HUES64 (cell line): ENCODE results near the gene CUZD1.

Experiments used
- H3K27ac ChIP-seq: 2 replicates; pipeline ENCODE4 v1.7.0; 2013; ENCODE audit warnings: low read depth, low read length, inconsistent platforms
- H3K27me3 ChIP-seq: 2 replicates; pipeline ENCODE4 v1.6.1; 2013; ENCODE audit warnings: mild to moderate bottlenecking, low read length; ENCODE audit not compliant: insufficient read depth
- H3K36me3 ChIP-seq: 2 replicates; pipeline ENCODE4 v1.6.1; 2013; ENCODE audit warnings: mild to moderate bottlenecking, low read length; ENCODE audit not compliant: insufficient read depth
- H3K4me1 ChIP-seq: 2 replicates; pipeline ENCODE4 v1.6.1; 2013; ENCODE audit warnings: mild to moderate bottlenecking, low read length, moderate library complexity; ENCODE audit not compliant: insufficient read depth
- H3K4me3 ChIP-seq: 2 replicates; pipeline ENCODE4 v1.5.1; 2013; ENCODE audit warnings: mild to moderate bottlenecking, low read length, moderate library complexity
- H3K9ac ChIP-seq: 2 replicates; pipeline ENCODE4 v1.6.1; 2013; ENCODE audit warnings: mild to moderate bottlenecking, low read depth, low read length
- H3K9me3 ChIP-seq: 2 replicates; pipeline ENCODE4 v1.6.1; 2013; ENCODE audit warnings: low read depth, low read length; ENCODE audit not compliant: insufficient read depth
- WGBS: fragments of 150-250, 120-280 bp; methylation state at CpG from one replicate; pipeline ENCODE4 v1.1.7; 2013; ENCODE audit warnings: missing lambda C conversion rate; 5-methylcytosine and 5-hydroxymethylcytosine counted together

The CUZD1 gene

GRCh38 chr10:122835908-122836307 is 9.7 kb downstream of the CUZD1 start:
- peaks cover 67% of the 10 kb centered on the region for H3K36me3 ChIP-seq
- H3K9me3 ChIP-seq, result 0 out of 2 replicates have a peak, but pooled peaks cover 6% of the 10 kb centered on the region
- no peaks in the 10 kb centered on the region for H3K4me1 ChIP-seq
- no peaks in the 10 kb centered on the region for H3K27me3 ChIP-seq
- WGBS, result 100% methylated on average over 2 of the region's 2 CpGs
- no peak overlapping the region for H3K4me3 ChIP-seq
- no peak overlapping the region for H3K9ac ChIP-seq
- H3K27ac ChIP-seq, result no peak overlapping the region

GRCh38 chr10:122830965-122831353 is 14.7 kb downstream of the CUZD1 start:
- H3K4me3 ChIP-seq, result no peak overlapping the region
- H3K9ac ChIP-seq, result no peak overlapping the region
- H3K27me3 ChIP-seq, result no peaks in the 10 kb centered on the region
- H3K4me1 ChIP-seq, result no peaks in the 10 kb centered on the region
- H3K36me3 ChIP-seq, result peaks cover 35% of the 10 kb centered on the region
- H3K9me3 ChIP-seq, result 0 out of 2 replicates have a peak, but pooled peaks cover 5% of the 10 kb centered on the region
- no peak overlapping the region for H3K27ac ChIP-seq
- WGBS, result 88% methylated on average over 1 of the region's 1 CpG

- peaks cover 30% of the 10 kb centered on the region for H3K36me3 ChIP-seq
- no peak overlapping the region for H3K4me3 ChIP-seq
- H3K9me3 ChIP-seq, result 0 out of 2 replicates have a peak, but pooled peaks cover 3% of the 10 kb centered on the region
- no peak overlapping the region for H3K27ac ChIP-seq
- H3K27me3 ChIP-seq, result no peaks in the 10 kb centered on the region
- H3K4me1 ChIP-seq, result no peaks in the 10 kb centered on the region
- H3K9ac ChIP-seq, result no peak overlapping the region
- WGBS, result 97% methylated on average over 6 of the region's 7 CpGs
Observed at GRCh38 chr10:122830273-122830964, 15.2 kb downstream of the CUZD1 start.

DNA sequence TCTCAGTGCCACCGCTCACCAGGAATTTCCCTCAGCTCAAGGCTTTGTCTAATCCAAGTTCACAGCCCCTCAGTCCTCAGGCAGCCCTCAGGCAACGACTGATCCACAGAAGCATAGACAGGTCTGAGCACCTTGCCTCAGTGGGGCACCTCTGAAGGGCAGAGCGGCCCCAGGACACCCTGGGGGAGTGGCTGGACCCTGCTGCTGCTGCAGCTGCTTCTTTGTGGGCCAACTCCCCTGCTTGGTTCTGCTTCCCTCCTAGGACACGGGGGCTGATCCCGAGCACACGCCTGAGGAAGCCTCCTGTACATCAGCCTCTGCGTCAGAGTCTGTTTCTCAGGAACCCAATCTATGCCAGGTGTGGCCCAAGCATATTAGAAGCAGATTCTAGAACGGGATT is 16.2 kb downstream of the CUZD1 start:
- 85% methylated on average over 8 of the region's 8 CpGs for WGBS
- no peaks in the 10 kb centered on the region for H3K4me1 ChIP-seq
- no peak overlapping the region for H3K4me3 ChIP-seq
- no peaks in the 10 kb centered on the region for H3K27me3 ChIP-seq
- H3K9ac ChIP-seq, result no peak overlapping the region
- H3K27ac ChIP-seq, result no peak overlapping the region
- H3K36me3 ChIP-seq, result peaks cover 22% of the 10 kb centered on the region
- H3K9me3 ChIP-seq, result no peaks in the 10 kb centered on the region

DNA sequence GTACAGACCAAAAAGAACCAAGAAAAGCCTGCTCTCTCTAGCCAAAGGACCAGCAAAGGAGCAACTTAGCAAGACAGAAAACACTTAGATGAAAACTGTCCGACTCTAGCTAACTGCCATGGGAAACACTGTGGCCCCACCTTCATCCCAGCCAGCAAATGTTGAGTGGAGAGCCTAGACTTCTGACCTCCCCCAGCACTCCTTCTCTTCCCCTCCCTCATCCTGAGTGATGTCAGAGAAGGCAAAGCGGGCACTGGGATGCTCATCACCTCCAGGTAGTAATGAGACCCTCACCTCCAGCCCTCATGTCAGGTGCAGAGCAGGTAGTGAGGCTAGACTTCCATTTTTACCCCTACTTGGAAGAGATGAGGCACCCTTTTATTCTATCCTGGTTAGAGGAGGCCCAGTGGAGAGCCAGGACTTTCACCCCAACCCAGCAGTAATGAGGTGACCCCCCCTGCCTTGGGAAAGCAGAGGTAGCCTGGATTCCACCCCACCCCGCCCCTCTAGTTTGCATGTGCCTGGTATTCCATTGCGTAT is 16.9 kb downstream of the CUZD1 start:
- no peak overlapping the region for H3K4me3 ChIP-seq
- 92% methylated on average over 4 of the region's 4 CpGs for WGBS

GRCh38 chr10:122827302-122827701 is 18.4 kb downstream of the CUZD1 start:
- no peaks in the 10 kb centered on the region for H3K4me1 ChIP-seq
- WGBS, result 92% methylated on average over 3 of the region's 3 CpGs

More for the DNA sequence above, 16.9 kb downstream of the CUZD1 start:
- no peaks in the 10 kb centered on the region for H3K4me1 ChIP-seq
- H3K27ac ChIP-seq, result no peak overlapping the region
- no peak overlapping the region for H3K9ac ChIP-seq
- no peaks in the 10 kb centered on the region for H3K9me3 ChIP-seq
- H3K36me3 ChIP-seq, result peaks cover 16% of the 10 kb centered on the region
- no peaks in the 10 kb centered on the region for H3K27me3 ChIP-seq

DNA sequence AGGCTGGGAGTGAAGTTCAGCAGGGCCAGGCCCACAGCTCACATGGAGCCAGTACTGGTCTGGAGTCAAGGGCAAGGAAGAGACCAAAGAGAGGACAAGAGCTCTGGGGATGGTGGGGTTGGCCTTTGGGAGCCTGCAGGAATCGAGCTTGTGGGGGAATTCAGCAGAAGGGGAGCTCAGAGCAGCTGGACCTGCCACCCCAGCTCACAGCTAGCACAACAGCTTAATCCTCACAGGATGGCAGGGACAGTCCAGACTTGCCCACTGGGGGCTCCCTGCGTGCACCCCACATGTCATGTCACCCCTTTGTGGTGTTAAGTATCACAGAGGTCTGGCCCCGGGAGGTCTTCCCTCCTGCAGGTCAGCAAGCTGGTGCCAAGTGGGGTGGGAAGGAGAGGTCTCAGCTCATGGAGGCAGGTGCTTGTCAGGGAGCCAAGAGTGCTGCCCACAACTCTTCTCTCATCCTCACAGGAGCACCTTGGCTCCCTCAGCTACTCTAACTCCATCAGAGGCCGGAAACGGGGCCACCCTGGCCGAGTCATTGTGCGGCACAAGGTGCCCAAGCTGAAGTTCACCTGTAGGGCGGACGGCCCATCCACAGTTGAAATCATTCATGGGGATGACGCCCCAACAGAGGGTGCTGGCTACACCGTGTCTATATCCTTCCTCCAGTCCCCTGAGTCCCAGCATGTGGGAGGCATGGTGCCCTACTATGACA is 22.5 kb downstream of the CUZD1 start:
- H3K27me3 ChIP-seq, result no peaks in the 10 kb centered on the region
- no peak overlapping the region for H3K9ac ChIP-seq
- no peak overlapping the region for H3K27ac ChIP-seq
- H3K4me3 ChIP-seq, result no peak overlapping the region
- WGBS, result 94% methylated on average over 11 of the region's 11 CpGs
- H3K9me3 ChIP-seq, result no peaks in the 10 kb centered on the region
- no peaks in the 10 kb centered on the region for H3K4me1 ChIP-seq
- no peaks in the 10 kb centered on the region for H3K36me3 ChIP-seq

More at GRCh38 chr10:122827302-122827701, 18.4 kb downstream of the CUZD1 start:
- Histone ChIP-seq H3K36me3 (peaks cover 5% of the 10 kb centered on the region; the same call in 1 of the 2 replicates), H3K27me3 (no peaks in the 10 kb centered on the region), H3K4me3 (no peak overlapping the region), H3K27ac (no peak overlapping the region), H3K9me3 (no peaks in the 10 kb centered on the region), H3K9ac (no peak overlapping the region)

DNA sequence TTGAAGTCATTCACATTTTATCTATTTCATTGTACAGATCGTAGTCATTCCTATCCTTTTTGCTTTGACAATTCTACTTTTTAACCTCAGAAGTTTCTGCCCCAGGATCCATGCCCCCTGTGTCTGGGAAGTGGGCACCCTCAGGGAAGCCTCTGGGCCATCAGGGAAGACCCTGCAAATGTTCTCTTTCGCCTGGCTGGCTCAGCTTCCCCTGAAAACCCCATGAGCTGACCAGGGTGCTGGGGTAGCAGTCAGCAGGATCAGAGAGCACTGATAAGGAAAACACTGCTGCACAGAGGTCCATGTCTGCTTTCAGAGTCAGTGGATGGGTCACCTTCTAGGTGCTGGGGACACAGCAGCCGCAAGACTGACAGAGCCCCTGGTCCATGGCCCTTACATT is 23.8 kb downstream of the CUZD1 start:
- H3K9ac ChIP-seq, result no peak overlapping the region
- H3K4me1 ChIP-seq, result no peaks in the 10 kb centered on the region
- no peak overlapping the region for H3K4me3 ChIP-seq
- H3K9me3 ChIP-seq, result no peaks in the 10 kb centered on the region
- H3K27ac ChIP-seq, result no peak overlapping the region
- H3K36me3 ChIP-seq, result no peaks in the 10 kb centered on the region
- WGBS, result 91% methylated on average over 3 of the region's 3 CpGs
- no peaks in the 10 kb centered on the region for H3K27me3 ChIP-seq

DNA sequence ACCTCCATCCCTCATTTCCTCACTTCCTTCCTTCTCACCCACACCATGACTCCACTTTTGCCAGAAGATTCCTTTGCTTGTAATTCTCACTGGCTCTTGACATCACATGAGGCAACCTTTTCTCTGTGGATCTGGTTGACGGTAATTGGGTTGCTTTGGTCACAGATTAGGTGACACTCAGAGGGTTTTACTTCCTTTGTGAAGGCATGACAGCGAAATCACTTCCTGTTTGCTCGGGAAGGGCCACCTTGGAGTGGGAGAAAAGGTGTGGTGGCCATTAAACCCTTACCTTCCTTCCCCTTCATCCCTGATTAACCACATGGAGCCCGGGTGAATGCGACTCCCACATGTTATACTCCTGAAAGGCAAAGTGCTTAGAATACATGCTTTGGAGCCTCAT is 30.2 kb downstream of the CUZD1 start:
- H3K36me3 ChIP-seq, result no peaks in the 10 kb centered on the region
- no peak overlapping the region for H3K4me3 ChIP-seq
- H3K9me3 ChIP-seq, result no peaks in the 10 kb centered on the region
- H3K4me1 ChIP-seq, result no peaks in the 10 kb centered on the region
- H3K27me3 ChIP-seq, result no peaks in the 10 kb centered on the region
- no peak overlapping the region for H3K9ac ChIP-seq
- no peak overlapping the region for H3K27ac ChIP-seq
- 94% methylated on average over 5 of the region's 5 CpGs for WGBS

DNA sequence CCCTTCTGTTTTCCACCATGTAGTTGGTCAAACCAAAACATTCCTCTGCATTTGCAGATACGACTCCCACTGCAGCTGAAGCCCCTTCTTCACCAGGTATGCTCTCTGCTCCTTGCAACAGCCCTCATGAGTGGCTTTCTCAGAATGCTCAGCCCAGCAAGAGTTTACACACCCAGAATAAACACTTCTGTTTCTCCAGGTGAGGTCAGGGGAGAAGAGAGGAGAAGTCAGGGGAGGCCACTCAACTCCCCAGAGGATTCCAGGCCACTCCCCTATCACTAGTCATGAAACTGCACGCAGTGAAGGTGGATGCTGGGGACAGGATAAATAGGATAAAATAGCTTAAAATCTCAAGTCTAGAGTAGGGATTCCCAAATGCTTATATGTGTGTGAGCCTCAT is 31.2 kb downstream of the CUZD1 start:
- H3K4me3 ChIP-seq, result no peak overlapping the region
- H3K27me3 ChIP-seq, result no peaks in the 10 kb centered on the region
- no peaks in the 10 kb centered on the region for H3K36me3 ChIP-seq
- H3K4me1 ChIP-seq, result no peaks in the 10 kb centered on the region
- no peak overlapping the region for H3K9ac ChIP-seq
- no peaks in the 10 kb centered on the region for H3K9me3 ChIP-seq
- 89% methylated on average over 2 of the region's 2 CpGs for WGBS
- H3K27ac ChIP-seq, result no peak overlapping the region

- no peak overlapping the region for H3K27ac ChIP-seq
- no peaks in the 10 kb centered on the region for H3K9me3 ChIP-seq
- no peaks in the 10 kb centered on the region for H3K27me3 ChIP-seq
- H3K36me3 ChIP-seq, result no peaks in the 10 kb centered on the region
- no peak overlapping the region for H3K4me3 ChIP-seq
- WGBS, result 80% methylated on average over 4 of the region's 4 CpGs
- H3K9ac ChIP-seq, result no peak overlapping the region
- no peaks in the 10 kb centered on the region for H3K4me1 ChIP-seq
Observed at GRCh38 chr10:122812751-122813150, 32.9 kb downstream of the CUZD1 start.
